Measurements from ENCODE around the gene SCRN1.

Gene SCRN1

GRCh38 chr7:30003098-30003497 is 13.5 kb upstream of the SCRN1 start:
- no peak for DNase-seq

- DNase-seq, result no peak
Observed at GRCh38 chr7:30001998-30002397, 12.4 kb upstream of the SCRN1 start.

GRCh38 chr7:29998489-29998888 is 8.9 kb upstream of the SCRN1 start:
- DNase-seq, result no peak

- DNase-seq, result no peak
Observed at GRCh38 chr7:29996321-29996720, 6.7 kb upstream of the SCRN1 start.

GRCh38 chr7:29995652-29996051 is 6.1 kb upstream of the SCRN1 start:
- no peak for DNase-seq

- no peak for DNase-seq
Observed at GRCh38 chr7:29993140-29993539, 3.5 kb upstream of the SCRN1 start.

- no peak for DNase-seq
Observed at GRCh38 chr7:29991937-29992336, 2.3 kb upstream of the SCRN1 start.

- no peak for DNase-seq
Observed at GRCh38 chr7:29990931-29991330, 1.3 kb upstream of the SCRN1 start.

GRCh38 chr7:29988424-29989256 is 961 bp downstream of the SCRN1 start:
- peak; percentile 84 for DNase-seq

GRCh38 chr7:29987811-29988317 is 1.7 kb downstream of the SCRN1 start:
- peak; percentile 91 for DNase-seq

- DNase-seq, result peak; percentile 40
Observed at GRCh38 chr7:29987083-29987482, 2.5 kb downstream of the SCRN1 start.

- DNase-seq, result no peak
Observed at GRCh38 chr7:29980151-29980550, 9.4 kb downstream of the SCRN1 start.

GRCh38 chr7:29977886-29978651 is 11.5 kb downstream of the SCRN1 start:
- DNase-seq, result no peak

- DNase-seq, result no peak
Observed at GRCh38 chr7:29976673-29977415, 12.8 kb downstream of the SCRN1 start.

GRCh38 chr7:29976266-29976665 is 13.3 kb downstream of the SCRN1 start:
- no peak for DNase-seq

GRCh38 chr7:29975561-29975960 is 14.0 kb downstream of the SCRN1 start:
- DNase-seq, result no peak

GRCh38 chr7:29974286-29974685 is 15.3 kb downstream of the SCRN1 start:
- no peak for DNase-seq

- DNase-seq, result no peak
Observed at GRCh38 chr7:29972315-29972669, 17.3 kb downstream of the SCRN1 start.

GRCh38 chr7:29971566-29972314 is 17.9 kb downstream of the SCRN1 start:
- no peak for DNase-seq

GRCh38 chr7:29970158-29970557 is 19.4 kb downstream of the SCRN1 start:
- no peak for DNase-seq

GRCh38 chr7:29969738-29970137 is 19.9 kb downstream of the SCRN1 start:
- DNase-seq, result no peak

GRCh38 chr7:29968683-29969395 is 20.8 kb downstream of the SCRN1 start:
- DNase-seq, result peak; percentile 78

All from fibroblast of skin of right biceps (primary cell).